K562 (cell line): ENCODE results near the gene VWA3A. TPM values are rescaled to one million over a fixed set of nuclear protein-coding genes. Genes with fewer than 3 reads are reported as not detected.

Source experiments
- ATAC-seq: fragments of 200-7000 bp; cut with Tn5 transposase; 3 replicates; pipeline ENCODE4 v1.9.1; 2020; ENCODE audit warnings: moderate library complexity
- BruUV-seq: library from RNA; stranded (reverse); fragments of 400-500 nt; replicated peaks from 2 replicates; lab custom pipeline; 2021; lab: Mats Ljungman, UMichigan
- CTCF ChIA-PET: fragments of 300-600 bp; formaldehyde crosslinking; extraction: SDS; loops from one replicate; lab custom pipeline; 2021; ENCODE audit warnings: low intra/inter-chr PET ratio; lab: Yijun Ruan, JAX
- POLR2A ChIA-PET: fragments of 300-600, 350-650 bp; sonication (Branson Sonifier 250); formaldehyde crosslinking; extraction: SDS; loops from one replicate; lab custom pipeline; 2021; ENCODE audit warnings: antibody characterized with exemption, inconsistent platforms; lab: Yijun Ruan, JAX
- DNase-seq, 4 experiments: peaks; one replicate each; pipeline versions ENCODE4 v3.0.0 to v3.0.0-alpha.2; 2011 to 2018; ENCODE audit warnings: low spot score in 3 of 4, mixed read lengths in 3 of 4; ENCODE audit errors: extremely low read depth in 1 of 4
- FAIRE-seq: peaks from 2 replicates; lab custom pipeline; 2011; peaks lifted over from hg19 to GRCh38; lab: Jason Lieb, UNC
- H2AFZ ChIP-seq: 2 replicates; pipeline ENCODE4 v1.6.0; 2011; ENCODE audit warnings: low read depth, low read length, control low read depth, inconsistent platforms
- H3K27ac ChIP-seq: fragments of 200-600 bp; 3 replicates; pipeline ENCODE4 v1.8.0; 2011; ENCODE audit warnings: low read depth, mild to moderate bottlenecking, control low read depth, inconsistent platforms, low read length, moderate library complexity, mixed read lengths; ENCODE audit errors: extremely low read depth
- H3K27me3 ChIP-seq, 2 experiments: fragments of 300-600 bp in 1 of 2; 2 replicates in 1 of 2; 3 replicates in 1 of 2; pipeline versions ENCODE4 v1.6.0 to v1.8.0; 2011; ENCODE audit warnings: inconsistent platforms in 2 of 2, low read length in 2 of 2, mild to moderate bottlenecking in 1 of 2, mixed read lengths in 1 of 2, moderate library complexity in 1 of 2; ENCODE audit not compliant: control insufficient read depth in 2 of 2, insufficient read depth in 2 of 2
- H3K36me3 ChIP-seq: fragments of 300-600 bp; 3 replicates; pipeline ENCODE4 v1.8.0; 2011; ENCODE audit warnings: mild to moderate bottlenecking, low read length, inconsistent platforms; ENCODE audit not compliant: control insufficient read depth, insufficient read depth
- H3K4me1 ChIP-seq, 2 experiments: fragments of 200-600 bp in 1 of 2; replicated peaks in 1 of 2; 2 replicates in 1 of 2; 3 replicates in 1 of 2; pipeline versions ENCODE4 v1.5.1 to v1.8.0; 2011; ENCODE audit warnings: inconsistent platforms in 2 of 2, low read length in 2 of 2, mild to moderate bottlenecking in 1 of 2, mixed read lengths in 1 of 2, moderate library complexity in 1 of 2; ENCODE audit not compliant: control insufficient read depth in 2 of 2, insufficient read depth in 2 of 2
- H3K4me2 ChIP-seq: 2 replicates; pipeline ENCODE4 v1.6.1; 2011; ENCODE audit warnings: low read length, control low read depth, inconsistent platforms, mixed read lengths; ENCODE audit not compliant: insufficient read depth
- H3K4me3 ChIP-seq: fragments of 200-600 bp; sonication (generic), shearing (Covaris generic); 2 replicates; pipeline ENCODE4 v1.5.1; 2016; ENCODE audit warnings: control low read depth, inconsistent platforms
- H3K79me2 ChIP-seq: fragments of 200-600 bp; 3 replicates; pipeline ENCODE4 v1.8.0; 2011; ENCODE audit warnings: low read length, inconsistent platforms; ENCODE audit not compliant: control insufficient read depth, insufficient read depth
- H3K9ac ChIP-seq, 2 experiments: 2 replicates each; pipeline versions ENCODE4 v1.6.0 to v1.6.1; 2011; ENCODE audit warnings: low read depth in 2 of 2, low read length in 2 of 2, control low read depth in 1 of 2, inconsistent platforms in 1 of 2, mild to moderate bottlenecking in 1 of 2, mixed read lengths in 1 of 2; ENCODE audit not compliant: insufficient read depth in 1 of 2
- H3K9me1 ChIP-seq: one replicate; pipeline ENCODE4 v1.6.0; 2011; ENCODE audit warnings: inconsistent platforms, mild to moderate bottlenecking, low read length, moderate library complexity; ENCODE audit not compliant: control insufficient read depth, insufficient read depth
- H3K9me3 ChIP-seq: replicated peaks from 2 replicates; pipeline ENCODE4 v1.5.1; 2011; ENCODE audit warnings: low read depth, low read length, inconsistent platforms; ENCODE audit not compliant: control insufficient read depth, insufficient read depth
- H4K20me1 ChIP-seq: replicated peaks from 2 replicates; pipeline ENCODE4 v1.6.1; 2011; ENCODE audit warnings: low read length, inconsistent platforms, mixed read lengths; ENCODE audit not compliant: control insufficient read depth, insufficient read depth
- ARID3A ChIP-seq: IDR thresholded peaks from 2 replicates; pipeline ENCODE4 v1.6.1; 2012; ENCODE audit warnings: low read depth, low read length, improper control_type of control experiment, borderline replicate concordance
- ATF3 ChIP-seq, 2 experiments: fragments of 450-650 bp in 1 of 2; sonication (generic) in 1 of 2; formaldehyde crosslinking in 1 of 2; IDR thresholded peaks in 1 of 2; conservative IDR thresholded peaks in 1 of 2; 2 replicates each; pipeline versions ENCODE4 v1.6.1 to v1.8.1; 2016 to 2023; ENCODE audit warnings: mild to moderate bottlenecking in 2 of 2, moderate library complexity in 2 of 2, inconsistent platforms in 1 of 2, missing genetic modification reagents in 1 of 2
- BCOR ChIP-seq: fragments of 450-650 bp; IDR thresholded peaks from 2 replicates; pipeline ENCODE4 v1.6.1; 2016
- FOXA3 ChIP-seq, 2 experiments: fragments of 450-650 bp in 1 of 2; sonication (generic) in 1 of 2; formaldehyde crosslinking; IDR thresholded peaks in 1 of 2; conservative IDR thresholded peaks in 1 of 2; 2 replicates each; pipeline versions ENCODE4 v1.4.0 to v1.8.0; 2020 to 2022; ENCODE audit warnings: mild to moderate bottlenecking in 2 of 2, missing genetic modification reagents in 1 of 2
- HEY1 ChIP-seq: fragments of 250-450 bp; sonication (Bioruptor Pico); IDR thresholded peaks from 2 replicates; pipeline ENCODE4 v1.5.0; 2020; ENCODE audit warnings: mild to moderate bottlenecking, moderate library complexity, borderline replicate concordance
- HMG20B ChIP-seq: fragments of 250-450 bp; sonication (Bioruptor Pico); IDR thresholded peaks from 2 replicates; pipeline ENCODE4 v1.5.0; 2021; ENCODE audit warnings: mild to moderate bottlenecking
- NCOR1 ChIP-seq: fragments of 450-650 bp; IDR thresholded peaks from 2 replicates; pipeline ENCODE4 v1.6.1; 2016; ENCODE audit warnings: mild to moderate bottlenecking, moderate library complexity
- PBX2 ChIP-seq, 2 experiments: IDR thresholded peaks in 1 of 2; conservative IDR thresholded peaks in 1 of 2; 2 replicates each; pipeline ENCODE4 v1.6.1; 2016; ENCODE audit warnings: low read depth in 2 of 2, mild to moderate bottlenecking in 1 of 2, missing compliant biosample characterization in 1 of 2, missing genetic modification characterization in 1 of 2, moderate library complexity in 1 of 2
- SREBF1 ChIP-seq: fragments of 150-350 bp; IDR thresholded peaks from 2 replicates; pipeline ENCODE4 v1.6.1; 2014; ENCODE audit warnings: antibody characterized with exemption, low read depth, low read length, borderline replicate concordance
- TAF7 ChIP-seq: fragments of 450-650 bp; IDR thresholded peaks from 2 replicates; pipeline ENCODE4 v1.6.1; 2016; ENCODE audit warnings: missing genetic modification characterization, missing compliant biosample characterization
- ZBTB5 ChIP-seq: fragments of 450-650 bp; IDR thresholded peaks from 2 replicates; pipeline ENCODE4 v1.6.1; 2017; ENCODE audit warnings: antibody characterized with exemption
- ZNF282 ChIP-seq: sonication (generic); formaldehyde crosslinking; IDR thresholded peaks from 2 replicates; pipeline ENCODE4 v1.8.1; 2023; ENCODE audit warnings: missing genetic modification reagents
- ZNF583 ChIP-seq: fragments of 250-450 bp; sonication (Bioruptor Pico); IDR thresholded peaks from 2 replicates; pipeline ENCODE4 v1.4.0; 2020
- ZNF785 ChIP-seq: fragments of 250-450 bp; sonication (Bioruptor Pico); IDR thresholded peaks from 2 replicates; pipeline ENCODE4 v1.4.0; 2020; ENCODE audit warnings: mild to moderate bottlenecking
- WGBS: fragments of 100-300 bp; shearing (Covaris generic); methylation state at CpG from one replicate; pipeline ENCODE4 v1.1.6; 2016; ENCODE audit warnings: low coverage, mixed read lengths; ENCODE audit not compliant: insufficient coverage; ENCODE audit errors: missing lambda C conversion rate; 5-methylcytosine and 5-hydroxymethylcytosine counted together
- in situ Hi-C: fragments of 300-500 bp; cut with MboI; formaldehyde crosslinking; loops from 4 replicates; pipeline ENCODE4 v1.15.0; 2018; ENCODE audit warnings: inconsistent platforms, mixed read lengths
- intact Hi-C: fragments of 100-400 bp; cut with micrococcal nuclease; formaldehyde crosslinking; loops from 2 replicates; pipeline ENCODE4 v1.14.2; 2022
- polyA plus RNA-seq, 8 experiments: library from polyadenylated mRNA; depleted of rRNA in 4 of 8; stranded (reverse) in 5 of 8; unstranded in 3 of 8; fragments of >200 nt; fragmentation: Nextera tagmentation in 2 of 8; fragmentation: Illumina TruSeq in 1 of 8; extraction: Ambion mirVana in 2 of 8; extraction: Trizol in 1 of 8; gene quantifications; 2 replicates each; pipeline versions ENCODE4 v1.2.1 to v1.2.3, GENCODE V29; 2011 to 2014; ENCODE audit warnings: inconsistent platforms in 1 of 8, missing spikeins in 1 of 8
- total RNA-seq, 7 experiments: library from RNA; depleted of rRNA in 6 of 7; stranded (reverse); fragments of >200 nt in 6 of 7; fragmentation: Illumina TruSeq in 2 of 7; extraction: Trizol in 2 of 7; gene quantifications; 2 replicates each; pipeline versions ENCODE4 v1.2.1 to v1.2.3, GENCODE V29; 2011 to 2021; ENCODE audit warnings: low replicate concordance in 1 of 7
- TF ChIP-seq, protein P1 (sequence below): fragments of 250-450 bp; sonication (Bioruptor Pico); IDR thresholded peaks from 2 replicates; pipeline ENCODE4 v1.8.0; 2021; ENCODE audit warnings: moderate library complexity, mild to moderate bottlenecking, inconsistent platforms

VWA3A gene
- total and polyA plus RNA-seq, 9 of the 15 experiments (the other 6 are each of a cell fraction or from before 2014, with no cell fraction given) = not detected

- Histone ChIP-seq H3K36me3 (no peaks in the 10 kb centered on the region), H4K20me1 (no peaks in the 10 kb centered on the region), H3K9me1 (no peaks in the 10 kb centered on the region), H2AFZ (no peak overlapping the region), H3K9me3 (0 out of 2 replicates have a peak, but pooled peaks cover 1% of the 10 kb centered on the region), H3K4me3 (no peak overlapping the region), H3K27ac (no peak overlapping the region), H3K4me2 (no peak overlapping the region), H3K79me2 (no peaks in the 10 kb centered on the region), H3K4me1 (no peaks in the 10 kb centered on the region), H3K27me3 (no peaks in the 10 kb centered on the region), H3K9ac (no peak overlapping the region)
- WGBS = 92% methylated on average over 1 of the region's 1 CpG
- in situ Hi-C loops = no loop called here
- ChIA-PET POLR2A (no interaction called here), CTCF (no interaction called here)
- no peak for ATAC-seq
- no peak for DNase-seq
- FAIRE-seq = no peak
- no TSS peak for BruUV-seq
- intact Hi-C loops = no loop called here
- no peak for TF ChIP-seq FOXA3 (CRISPR knock-in tag; conservative IDR thresholded peaks at IDR 0.05 in 1 of 2, IDR thresholded peaks at IDR 0.05 in 1 of 2)
- no peak for TF ChIP-seq BCOR
- TF ChIP-seq ARID3A = no peak
- TF ChIP-seq, protein P1, sequence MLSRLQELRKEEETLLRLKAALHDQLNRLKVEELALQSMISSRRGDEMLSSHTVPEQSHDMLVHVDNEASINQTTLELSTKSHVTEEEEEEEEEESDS (CRISPR knock-in tag) = no peak
- no peak for TF ChIP-seq ZBTB5
- TF ChIP-seq ZNF282 (CRISPR knock-in tag) = no peak
- TF ChIP-seq PBX2 (CRISPR knock-in tag; IDR thresholded peaks at IDR 0.05; ENCODE audit: low read depth) = no peak
- TF ChIP-seq PBX2 (tag; conservative IDR thresholded peaks at IDR 0.05; ENCODE audit: low read depth) = no peak
- no peak for TF ChIP-seq ATF3 (IDR thresholded peaks at IDR 0.05)
- no peak for TF ChIP-seq ATF3 (CRISPR knock-in tag; conservative IDR thresholded peaks at IDR 0.05)
- TF ChIP-seq HMG20B = no peak
- TF ChIP-seq NCOR1 = no peak
- no peak for TF ChIP-seq ZNF583 (CRISPR knock-in tag)
- TF ChIP-seq TAF7 = no peak
- no peak for TF ChIP-seq HEY1
- TF ChIP-seq ZNF785 = no peak
- no peak for TF ChIP-seq SREBF1
These were observed 28.4 kb upstream of the VWA3A start for GRCh38 chr16:22063888-22064467.
